GM19395 (cell line): ENCODE data around the gene CPNE2.
"Not testable (repeated sequence)": the region's sequence is repeated elsewhere in the genome, so short reads cannot be mapped to it uniquely, and the experiment has no call there.

Source experiments
- ATAC-seq: cut with Tn5 transposase; IDR thresholded peaks from one replicate; pipeline ENCODE4 v1.9.1; 2021; ENCODE audit warnings: mild to moderate bottlenecking, moderate library complexity; ENCODE audit not compliant: unreplicated experiment

Gene CPNE2

DNA sequence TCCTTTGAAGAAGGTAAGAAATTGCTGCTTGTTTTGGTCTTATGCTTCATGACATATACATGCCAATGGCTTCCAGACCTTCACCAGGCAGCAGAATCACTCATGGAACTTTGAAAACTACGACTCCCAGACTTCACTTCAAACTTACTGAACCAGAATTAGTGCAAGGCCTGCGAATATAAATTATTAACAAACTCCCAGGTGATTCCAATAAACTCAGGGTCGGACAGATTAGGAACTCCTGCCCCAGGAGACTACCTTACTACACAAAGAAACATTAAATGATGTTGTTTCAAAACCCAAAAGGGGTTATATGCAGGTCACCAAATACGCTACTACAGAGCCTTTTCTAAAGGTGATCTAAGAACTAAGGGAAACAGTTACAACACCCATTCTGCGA, 73.1 kb downstream of the CPNE2 start:
- ATAC-seq, result no peak

DNA sequence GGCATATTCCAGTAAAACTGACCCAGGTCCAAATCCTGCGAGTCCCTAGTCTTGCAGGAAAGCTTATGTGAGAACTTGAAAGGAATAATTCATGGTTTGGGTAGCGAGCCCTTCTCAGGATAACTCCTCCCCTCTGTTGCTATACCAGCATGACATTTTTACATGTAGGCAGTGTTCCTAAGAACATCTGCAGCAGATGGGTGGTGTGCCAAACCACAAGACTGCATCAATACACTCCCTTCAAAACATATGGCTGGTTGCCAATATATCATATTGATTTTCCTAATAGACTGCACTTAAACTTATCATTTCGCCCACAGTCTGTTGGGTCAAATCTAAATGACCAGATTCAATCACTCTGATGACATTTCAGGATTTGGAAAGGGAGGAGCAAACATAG, 73.6 kb downstream of the CPNE2 start:
- ATAC-seq, result no peak

DNA sequence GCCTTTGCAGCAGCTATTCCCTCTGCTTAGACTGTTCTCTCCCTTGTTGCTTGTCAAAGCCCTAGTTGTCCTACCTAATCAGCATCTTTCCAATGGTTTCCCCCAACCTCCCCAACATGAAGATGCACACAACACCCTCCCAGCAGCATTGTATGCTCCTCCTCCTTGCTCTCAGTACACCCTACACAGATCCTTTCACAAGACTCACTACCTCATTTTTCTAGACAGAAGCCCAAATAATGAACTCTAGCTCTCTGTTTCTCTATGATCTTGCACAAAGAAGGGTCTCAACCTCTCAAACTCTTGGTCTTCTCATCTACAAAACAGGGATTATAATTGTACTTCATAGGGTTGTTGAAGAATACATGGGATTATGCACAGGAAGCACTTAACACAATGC, 74.1 kb downstream of the CPNE2 start:
- ATAC-seq, result no peak

DNA sequence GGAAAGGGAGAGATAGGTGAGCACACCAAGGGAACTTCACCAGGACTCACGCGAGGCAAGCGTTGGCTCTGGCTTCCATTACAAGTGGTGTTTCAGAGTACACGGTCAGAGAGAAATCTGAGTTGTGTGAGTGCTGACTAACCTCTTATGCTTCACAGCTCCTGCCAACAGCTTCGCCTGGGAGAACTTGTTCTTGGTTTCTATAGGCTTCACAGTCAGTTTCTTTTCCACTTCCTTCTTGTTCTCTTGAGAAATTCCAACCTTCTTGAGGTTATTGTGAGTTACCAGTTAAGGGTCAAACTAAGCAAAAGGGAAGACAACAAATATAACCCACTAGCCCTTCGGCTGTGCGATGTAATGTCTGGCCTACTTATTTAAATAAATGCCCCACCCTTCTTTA, 74.6 kb downstream of the CPNE2 start:
- ATAC-seq, result no peak

DNA sequence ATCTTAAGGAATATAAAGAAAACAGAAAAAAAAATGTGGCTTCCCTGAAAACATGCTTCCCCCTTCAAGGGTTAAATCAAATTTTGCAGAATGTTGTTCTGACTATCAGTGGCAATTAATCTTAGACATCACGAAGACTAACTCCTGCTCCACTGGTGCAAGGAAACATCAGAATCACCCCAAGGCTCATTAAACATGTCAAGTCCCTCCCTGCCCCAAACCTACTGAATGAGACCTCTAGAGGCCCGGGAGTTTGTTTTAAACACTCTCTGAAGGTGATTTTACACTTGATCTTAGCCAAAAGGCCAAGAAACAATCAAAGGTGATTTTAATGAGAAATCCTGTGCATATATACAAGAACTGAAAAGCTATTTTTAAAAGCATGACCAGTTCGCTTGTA, 75.2 kb downstream of the CPNE2 start:
- ATAC-seq, result no peak

DNA sequence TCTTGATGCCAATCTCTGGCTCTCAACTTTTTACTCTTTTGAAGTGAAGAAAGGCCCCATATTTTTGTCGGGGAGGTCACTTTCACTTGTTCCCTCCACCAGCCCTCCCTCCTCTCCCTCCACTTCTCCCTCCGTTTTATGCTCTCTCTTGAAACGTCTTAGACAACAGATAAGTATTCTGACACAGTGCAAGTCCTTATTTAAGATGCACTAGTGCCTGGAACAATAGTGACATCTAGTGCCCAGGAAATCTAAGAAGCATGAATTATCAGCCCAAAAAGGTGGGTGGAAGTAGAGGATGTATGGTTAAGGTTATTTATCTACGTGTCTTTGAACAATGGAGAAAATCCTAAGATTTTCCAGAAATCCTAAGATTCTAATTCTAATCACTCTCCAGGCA, 75.6 kb downstream of the CPNE2 start:
- ATAC-seq, result no peak

DNA sequence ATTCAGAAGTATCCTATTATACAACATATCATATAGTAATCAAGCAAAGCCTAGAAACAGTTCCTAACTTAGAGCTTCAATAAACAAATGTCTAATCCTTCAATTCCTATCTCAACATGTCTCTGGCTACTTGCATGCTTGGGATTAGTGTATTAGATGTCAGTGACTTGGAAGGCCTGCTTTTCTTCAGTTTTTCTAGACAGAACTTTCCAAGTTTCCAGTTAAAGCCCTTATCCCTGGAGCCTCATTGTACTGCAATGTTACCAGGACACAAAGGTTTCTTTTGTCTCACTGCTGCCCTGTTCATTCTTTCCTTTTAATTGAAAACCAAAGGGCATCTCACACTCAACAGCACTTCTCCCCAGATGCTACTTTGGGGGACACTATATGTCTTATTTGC, 76.9 kb downstream of the CPNE2 start:
- ATAC-seq, result no peak

DNA sequence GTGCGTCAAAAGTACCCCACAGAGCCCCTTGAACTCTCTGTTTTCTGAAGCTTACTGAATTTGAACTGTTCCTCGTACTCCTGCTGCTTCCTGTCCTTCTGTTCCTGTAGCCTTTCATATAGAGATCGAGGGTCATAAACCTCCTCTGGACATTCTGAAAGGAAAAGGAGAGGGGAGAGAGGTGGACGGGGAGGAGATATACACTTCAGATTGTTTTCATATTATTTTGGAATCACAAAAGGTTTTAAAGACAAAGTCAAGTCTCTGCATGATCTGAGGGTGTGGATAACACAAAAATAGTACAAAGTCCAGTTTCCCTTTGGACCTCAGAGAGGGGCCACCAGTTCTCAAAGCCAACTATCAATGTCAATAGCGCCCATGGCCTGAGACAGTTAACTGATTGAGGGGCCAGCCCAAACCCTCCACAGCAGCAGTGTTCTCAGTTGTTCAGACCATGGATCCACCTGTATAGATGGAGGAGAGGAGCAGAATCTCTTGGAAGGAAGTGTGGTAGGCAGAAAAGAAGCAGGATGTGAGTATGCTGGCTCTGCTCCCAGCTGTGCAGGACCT, 80.4 kb downstream of the CPNE2 start:
- no peak for ATAC-seq

DNA sequence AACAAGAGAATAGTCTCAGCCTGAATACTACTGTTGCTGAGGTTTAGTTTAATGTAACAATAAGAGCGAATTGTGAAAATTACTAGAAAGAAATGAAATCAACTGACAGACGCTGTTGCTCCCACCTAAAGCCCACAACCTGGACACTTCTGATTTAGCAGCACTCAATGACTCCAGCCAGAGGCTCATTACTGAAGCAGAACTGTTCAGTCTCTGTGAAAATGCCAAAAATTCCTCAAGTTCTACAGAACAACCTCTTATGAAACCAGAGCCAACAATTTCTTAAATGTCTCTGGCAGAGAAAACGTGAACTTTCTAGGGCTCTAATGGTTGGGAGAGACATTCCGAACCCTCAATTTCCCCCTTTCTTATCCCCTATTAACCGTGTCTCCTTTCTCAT, 83.5 kb downstream of the CPNE2 start:
- ATAC-seq, result no peak

DNA sequence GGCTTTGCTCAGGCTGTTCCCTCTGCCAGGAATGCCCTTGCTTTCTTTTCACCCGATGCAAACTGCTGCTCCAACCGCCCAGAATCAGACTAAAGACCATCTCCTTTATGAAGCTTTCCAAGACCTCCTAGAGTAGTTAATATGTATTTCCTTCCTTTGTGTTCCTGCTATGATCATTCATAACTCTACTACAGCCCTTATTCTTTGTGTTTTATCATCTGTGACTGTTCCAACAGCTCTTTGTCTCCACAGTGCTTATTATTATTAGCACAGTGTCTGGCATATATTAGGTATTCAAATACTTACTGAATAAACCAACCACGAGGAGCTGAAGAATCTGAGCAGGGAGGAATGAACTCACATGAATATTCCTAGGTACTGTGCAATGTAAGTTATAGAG, 85.8 kb downstream of the CPNE2 start:
- no peak for ATAC-seq

DNA sequence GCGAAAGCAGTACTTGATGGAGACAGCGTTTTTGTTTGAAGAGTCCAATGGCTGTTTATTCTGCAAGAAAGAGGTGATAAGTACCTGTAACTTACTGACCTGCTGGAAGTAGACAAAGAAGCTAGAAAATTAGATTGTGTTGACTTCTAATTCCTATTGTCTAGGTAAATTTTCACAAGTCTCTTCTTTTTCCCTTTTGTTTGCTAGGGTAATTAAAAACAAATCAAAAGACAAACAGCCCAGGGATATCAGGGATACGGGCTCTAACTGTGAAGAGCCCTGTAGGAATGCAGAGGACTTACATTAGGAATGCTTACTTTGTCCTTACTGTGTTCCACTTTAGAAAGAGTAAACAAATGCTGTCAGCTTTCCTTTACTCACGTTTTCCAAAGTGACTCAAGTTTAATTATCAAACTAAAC, 86.4 kb downstream of the CPNE2 start:
- no peak for ATAC-seq

DNA sequence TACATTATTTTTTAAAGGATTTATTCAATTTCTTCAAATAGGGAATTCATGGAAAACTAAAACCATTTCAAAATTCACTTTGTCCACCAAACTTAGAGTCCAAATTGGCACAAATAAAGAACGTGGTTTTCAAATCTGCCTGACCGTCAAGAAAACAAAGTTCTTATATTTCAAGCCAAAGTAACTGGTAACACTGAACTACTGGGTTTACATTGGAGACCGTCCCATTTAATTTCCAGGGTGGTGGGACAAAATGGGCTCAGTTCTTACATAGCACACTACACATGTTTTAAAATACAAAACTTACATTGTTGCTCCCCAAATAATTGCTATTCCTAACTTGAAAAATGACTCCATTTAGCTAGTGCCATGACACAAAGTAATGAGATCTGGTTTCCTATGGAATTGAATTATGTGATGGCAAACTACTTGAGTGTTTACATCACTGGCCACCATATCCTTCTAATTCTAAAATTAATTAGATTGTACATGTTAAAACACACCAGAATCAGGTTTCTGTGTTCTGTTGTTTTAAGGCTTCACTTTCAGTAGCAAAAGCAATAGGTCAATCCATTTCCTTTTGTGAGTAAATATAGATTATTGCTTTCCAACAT, 86.9 kb downstream of the CPNE2 start:
- ATAC-seq, result no peak

DNA sequence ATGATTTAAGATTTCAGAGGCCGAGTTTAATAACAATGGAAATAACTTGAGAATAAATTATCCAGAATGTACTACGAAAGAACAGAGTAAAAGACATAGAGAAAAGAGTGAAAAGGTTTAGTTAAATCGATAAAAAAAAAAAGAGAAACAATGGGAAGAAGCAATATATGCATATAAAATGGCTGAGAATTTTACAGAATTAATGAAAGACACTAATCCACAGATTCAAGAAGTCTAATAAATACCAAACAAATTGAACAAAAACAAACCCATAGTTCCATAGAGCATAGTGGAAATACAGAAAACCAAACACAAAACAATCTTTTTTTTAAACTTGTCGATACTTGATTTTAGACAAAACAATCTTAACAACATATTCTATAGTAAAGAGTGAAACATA, 91.7 kb downstream of the CPNE2 start:
- no peak for ATAC-seq

DNA sequence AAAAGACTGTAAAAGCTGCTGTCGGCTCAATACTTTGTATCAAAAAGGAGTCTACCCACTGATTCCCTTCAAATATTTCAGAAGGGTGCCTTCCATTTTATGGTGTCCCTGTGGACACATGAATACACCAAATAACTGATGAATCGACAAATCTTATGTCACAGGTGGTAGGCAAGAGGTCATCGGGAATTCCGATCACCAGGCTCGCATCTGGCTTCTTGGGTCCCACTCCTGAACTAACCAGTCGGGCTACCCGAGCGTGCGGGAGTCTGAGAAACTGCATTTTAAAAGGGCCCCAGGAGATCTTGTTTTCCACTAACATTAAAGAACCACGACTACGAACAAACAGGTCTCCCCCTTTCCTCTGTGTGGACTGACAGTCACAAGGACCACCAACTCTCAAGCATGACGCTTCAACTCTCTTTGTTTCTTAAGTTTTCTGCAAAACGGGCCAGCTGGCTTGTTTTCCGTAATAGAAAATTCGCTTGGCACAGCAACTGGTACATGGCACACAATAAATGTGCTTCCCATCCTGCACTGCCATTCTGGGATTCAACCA, 92.6 kb downstream of the CPNE2 start:
- no peak for ATAC-seq

DNA sequence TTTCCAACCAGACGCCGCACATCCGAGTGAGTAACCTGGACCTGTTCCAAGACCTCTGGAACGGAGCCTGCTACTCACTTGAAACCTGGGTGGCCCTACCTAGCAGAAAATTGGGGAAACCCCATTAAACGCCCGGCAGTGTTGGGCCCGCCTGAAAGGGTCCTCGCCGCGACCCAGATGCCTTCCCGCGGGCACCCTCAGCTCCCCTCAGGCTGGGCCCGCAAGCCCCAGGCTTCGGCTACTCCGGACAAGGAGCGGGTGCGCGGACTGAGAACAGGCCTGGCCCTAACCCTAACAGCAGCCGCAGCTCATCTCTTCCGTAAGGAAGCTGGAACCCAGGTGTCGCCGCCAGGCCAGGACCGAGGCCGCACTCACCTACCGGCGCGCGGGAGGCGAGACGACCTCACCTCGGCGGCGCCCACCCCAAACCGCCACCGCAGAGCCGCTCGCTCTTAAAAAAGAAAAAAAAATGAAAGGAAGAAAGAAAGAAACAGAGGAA, 93.1 kb downstream of the CPNE2 start:
- ATAC-seq, result peak; percentile 49

DNA sequence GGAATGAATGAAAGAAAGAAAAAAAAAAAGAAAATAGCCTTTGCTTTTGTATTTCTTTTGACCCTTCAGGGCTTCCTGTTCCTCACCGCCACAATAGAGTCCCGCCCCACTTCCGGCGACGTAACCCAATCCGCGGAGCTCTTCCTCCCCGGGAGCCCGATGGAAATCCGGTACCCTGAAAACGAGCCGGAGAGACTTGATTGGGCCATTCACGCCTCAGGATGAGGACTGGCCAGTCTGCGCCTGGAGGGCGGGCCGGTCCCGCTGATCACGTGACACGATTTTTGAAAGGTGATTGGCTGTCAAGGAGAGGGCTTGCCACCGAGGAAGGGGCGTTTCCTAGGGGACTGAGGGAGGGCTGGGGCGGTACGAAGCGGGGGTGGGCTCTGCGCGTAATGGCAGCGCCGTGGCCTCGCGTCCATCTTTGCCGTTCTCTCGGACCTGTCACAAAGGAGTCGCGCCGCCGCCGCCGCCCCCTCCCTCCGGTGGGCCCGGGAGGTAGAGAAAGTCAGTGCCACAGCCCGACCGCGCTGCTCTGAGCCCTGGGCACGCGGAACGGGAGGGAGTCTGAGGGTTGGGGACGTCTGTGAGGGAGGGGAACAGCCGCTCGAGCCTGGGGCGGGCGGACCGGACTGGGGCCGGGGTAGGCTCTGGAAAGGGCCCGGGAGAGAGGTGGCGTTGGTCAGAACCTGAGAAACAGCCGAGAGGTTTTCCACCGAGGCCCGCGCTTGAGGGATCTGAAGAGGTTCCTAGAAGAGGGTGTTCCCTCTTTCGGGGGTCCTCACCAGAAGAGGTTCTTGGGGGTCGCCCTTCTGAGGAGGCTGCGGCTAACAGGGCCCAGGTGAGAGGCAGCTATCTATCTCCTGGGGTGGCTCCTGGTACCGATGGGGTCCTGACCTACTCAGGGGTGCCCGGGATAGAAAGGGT, 93.8 kb downstream of the CPNE2 start, which contains the start of the genes PSME3IP1 and RSPRY1:
TSS of gene PSME3IP1 (minus strand) at position 95 of the 927 bp plus-strand sequence. CDS start 12,185 bp downstream, outside the sequence.
TSS of gene RSPRY1 (plus strand) at position 385 of the 927 bp plus-strand sequence. CDS start 18,330 bp downstream, outside the sequence.
- peak; percentile 90 for ATAC-seq

DNA sequence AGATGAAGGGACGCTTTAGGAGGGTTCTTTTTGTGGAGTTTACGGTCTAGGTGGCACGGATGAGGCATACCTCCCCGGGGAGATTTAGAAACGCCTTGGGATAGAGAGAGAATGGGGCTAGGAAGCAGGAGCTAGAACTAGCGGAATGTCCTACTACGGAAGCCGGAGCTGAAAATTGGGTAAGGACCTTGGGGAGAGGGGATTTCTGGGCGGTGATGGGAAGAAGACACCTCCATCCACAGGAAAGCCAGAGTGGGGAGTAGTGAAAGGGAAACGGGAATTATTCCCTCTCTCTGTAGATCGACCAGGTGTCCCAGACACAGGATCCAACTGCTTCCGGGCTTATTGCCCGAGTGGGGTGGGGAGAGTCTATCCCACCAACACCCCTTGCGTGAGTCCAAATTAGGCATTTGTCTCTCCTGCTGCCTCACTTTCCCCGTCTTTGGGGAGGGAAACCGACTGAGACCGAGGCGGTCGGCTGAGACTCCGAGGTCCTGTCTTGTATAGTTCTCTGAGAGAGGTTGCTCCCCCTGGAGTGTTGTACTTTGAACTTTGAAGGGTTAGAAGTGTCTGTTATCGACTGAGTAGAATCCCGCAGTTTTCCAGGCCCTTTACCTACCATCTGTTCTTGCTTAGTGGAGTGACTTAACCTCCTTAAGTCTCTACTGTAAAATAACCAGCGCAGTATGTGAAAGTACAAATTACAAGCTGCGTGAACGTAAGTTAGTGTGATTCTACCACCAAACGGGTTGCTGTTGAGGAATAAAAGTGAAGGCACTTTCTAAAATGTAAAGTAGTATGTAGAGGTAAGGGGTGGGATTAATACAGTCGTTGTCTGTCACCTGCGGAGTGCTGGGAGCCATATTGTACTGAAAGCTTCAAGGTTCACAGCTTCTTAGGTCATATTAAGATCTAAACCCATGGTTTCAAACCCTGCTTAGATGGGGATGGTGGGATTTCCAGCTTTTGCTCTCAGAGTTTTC, 94.8 kb downstream of the CPNE2 start:
- ATAC-seq, result no peak

DNA sequence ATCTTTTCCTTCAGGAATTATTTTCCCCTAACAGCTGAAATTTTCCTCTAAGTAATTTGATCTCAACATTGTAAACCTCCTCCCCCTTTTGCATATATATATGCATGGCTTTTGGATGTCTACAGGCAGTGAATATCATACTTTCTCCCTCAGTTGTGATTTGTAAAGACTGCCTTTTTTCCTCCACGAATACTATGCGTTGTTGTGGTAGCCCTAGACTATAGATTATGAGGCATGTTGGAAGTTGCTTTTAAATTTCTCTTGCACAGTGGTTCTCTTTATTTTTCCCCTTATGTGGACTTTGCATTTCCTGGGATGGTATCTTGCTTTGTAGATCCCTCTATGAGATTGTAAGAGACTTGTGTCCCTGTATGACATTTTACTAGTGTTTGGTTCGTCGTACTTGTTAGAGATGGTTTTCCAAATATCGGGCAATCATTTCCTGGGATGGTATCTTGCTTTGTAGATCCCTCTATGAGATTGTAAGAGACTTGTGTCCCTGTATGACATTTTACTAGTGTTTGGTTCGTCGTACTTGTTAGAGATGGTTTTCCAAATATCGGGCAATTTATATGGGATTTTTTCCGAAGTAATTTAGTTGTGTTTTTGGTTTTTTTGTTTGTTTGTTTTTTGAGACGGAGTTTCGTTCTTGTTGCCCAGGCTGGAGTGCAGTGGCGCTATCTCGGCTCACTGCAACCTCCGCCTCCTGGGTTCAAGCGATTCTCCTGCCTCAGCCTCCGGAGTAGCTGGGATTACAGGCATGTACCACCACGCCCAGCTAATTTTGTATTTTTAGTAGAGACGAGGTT, 95.7 kb downstream of the CPNE2 start:
- not testable (repeated sequence) for ATAC-seq

DNA sequence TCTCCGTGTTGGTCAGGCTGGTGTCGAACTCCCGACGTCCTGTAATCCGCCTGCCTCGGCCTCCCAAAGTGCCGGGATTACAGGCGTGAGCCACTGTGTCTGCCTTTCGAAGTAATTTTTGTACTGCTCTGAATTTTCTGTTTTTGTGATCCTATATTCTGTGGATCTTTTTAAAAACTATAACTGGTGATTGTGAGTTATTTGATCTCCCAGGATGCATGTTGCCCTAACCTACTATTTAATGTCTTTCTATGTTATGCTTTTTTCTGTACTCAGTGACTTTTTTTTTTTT, 96.3 kb downstream of the CPNE2 start:
- no peak for ATAC-seq
